ENCODE measurements around the gene SF3B6.

GRCh38 chr2:24105816-24106215 is 29.7 kb upstream of the SF3B6 start:
- no peak for TF ChIP-seq CTCF (IDR thresholded peaks at IDR 0.05)
- no peak for TF ChIP-seq POLR2AphosphoS5 (IDR thresholded peaks at IDR 0.05)

All from suprapubic skin (tissue), 3 donors.